ENCODE data around the gene NEK7. TPM values are rescaled to one million over a fixed set of nuclear protein-coding genes. Genes with fewer than 3 reads are reported as not detected.
A peak's percentile ranks its signal among the peaks of the same experiment; 100 is the strongest.
"Not testable (repeated sequence)": the region's sequence is repeated elsewhere in the genome, so short reads cannot be mapped to it uniquely, and the experiment has no call there.

Gene NEK7
- polyA plus RNA-seq, 10 donors = 33.6 to 50.2 (median 39.6) TPM

DNA sequence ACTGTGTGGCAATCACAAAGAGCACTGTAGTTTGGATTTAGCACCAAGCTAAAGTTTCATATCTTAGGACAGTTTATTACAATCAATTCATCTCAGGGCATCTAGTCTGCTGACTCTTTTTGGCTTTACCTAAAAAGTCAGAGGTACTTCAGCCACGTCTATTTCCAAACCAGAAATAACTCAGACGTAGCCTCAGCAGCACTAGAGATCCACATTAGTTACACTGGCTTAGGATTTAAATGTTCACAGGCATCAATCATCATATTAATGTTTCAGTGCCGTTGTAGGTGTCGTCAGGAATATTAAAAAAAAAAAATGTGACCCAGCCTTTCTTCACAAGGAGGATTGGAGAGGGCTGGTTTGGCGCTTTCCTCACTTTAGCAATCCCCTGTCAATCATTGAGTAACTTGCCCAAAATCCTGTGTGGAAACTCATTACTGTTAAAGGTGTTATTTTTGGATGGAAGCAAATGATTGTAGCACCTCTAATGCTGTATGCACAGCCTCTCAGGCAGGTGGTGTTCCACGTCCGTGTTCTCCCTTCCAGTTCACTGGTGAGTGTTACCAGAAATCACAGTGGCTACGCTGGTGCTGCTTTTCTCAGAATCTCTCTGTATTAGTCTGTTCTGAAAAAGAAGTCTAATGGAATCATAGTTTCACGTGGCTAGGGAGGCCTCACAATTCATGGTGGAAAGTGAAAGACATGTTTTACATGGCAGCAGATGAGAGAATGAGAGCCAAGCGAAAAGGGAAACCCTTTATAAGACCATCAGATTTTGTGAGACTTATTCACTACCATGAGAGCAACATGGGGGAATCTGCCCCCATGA lies 45.4 kb downstream of the NEK7 start:
- DNase-seq = no peak

DNA sequence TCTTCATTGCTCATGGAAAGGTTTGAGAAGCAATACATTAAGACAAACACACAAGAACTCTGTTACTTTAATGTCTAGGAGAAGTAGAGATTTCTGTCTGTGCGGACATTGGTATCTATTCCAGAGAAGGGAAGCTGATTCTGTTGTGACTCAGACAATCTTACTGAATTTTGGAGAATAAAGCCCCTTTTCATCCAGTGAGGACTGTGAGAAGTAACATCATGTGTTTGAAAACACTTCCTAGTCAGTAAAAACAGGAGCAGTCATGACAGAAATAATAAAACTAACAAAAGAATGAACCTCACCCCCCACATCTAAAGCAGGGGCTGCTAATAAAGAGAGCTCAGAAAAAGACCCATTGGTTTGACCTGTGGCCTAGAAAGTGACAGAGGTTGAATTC lies 46.6 kb downstream of the NEK7 start:
- DNase-seq = no peak

DNA sequence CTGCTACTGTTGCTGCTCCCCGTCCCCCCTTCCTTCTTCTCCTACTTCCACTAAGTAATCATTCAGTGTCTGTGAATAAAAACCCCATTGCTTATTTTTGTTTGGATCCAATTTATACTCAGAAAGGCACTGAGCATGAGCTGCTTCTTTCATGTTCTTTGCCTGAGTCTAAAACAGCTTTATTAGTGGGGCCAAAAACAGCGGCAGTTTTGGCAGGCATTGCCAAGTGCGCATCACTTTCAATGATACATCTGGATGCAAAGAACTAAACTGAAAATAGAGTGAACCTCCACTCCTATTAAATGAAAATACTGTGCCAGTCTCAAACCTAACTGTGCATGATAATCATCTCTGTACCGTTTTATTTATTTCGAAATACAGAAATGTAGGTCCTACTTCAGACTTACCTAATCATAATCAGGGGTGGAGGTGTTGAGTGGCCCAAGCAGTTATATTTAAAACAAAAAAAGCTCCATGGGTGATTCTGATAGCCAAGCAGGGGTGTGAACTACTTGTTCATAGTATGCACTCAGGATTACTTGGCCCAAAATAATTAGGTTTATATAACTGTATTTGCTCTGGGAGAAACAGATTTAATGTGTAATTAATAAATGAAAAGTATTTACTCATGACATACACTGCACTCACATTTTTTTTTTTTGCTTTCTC lies 48.4 kb downstream of the NEK7 start:
- peak in 2 of 3 donors; percentile 29 to 64 for DNase-seq

DNA sequence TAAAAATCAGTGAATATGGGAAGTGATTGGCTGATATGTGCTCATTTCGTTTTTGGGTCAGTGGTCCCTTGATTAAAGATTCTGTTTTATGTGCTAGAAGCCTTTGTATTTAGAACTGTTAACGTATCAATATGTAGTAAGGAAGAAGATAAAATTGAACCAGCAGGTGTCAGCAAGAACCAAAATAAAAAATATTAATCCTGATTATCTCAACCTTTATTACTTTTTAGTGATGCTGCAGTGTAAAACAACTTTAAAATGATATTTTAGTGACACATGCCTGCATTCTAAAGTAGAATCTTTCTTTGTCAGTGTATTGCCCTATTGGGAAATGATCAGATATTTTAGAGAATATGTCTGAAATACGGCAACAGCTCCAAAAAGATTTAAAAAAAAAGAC lies 49.5 kb downstream of the NEK7 start:
- no peak for DNase-seq

DNA sequence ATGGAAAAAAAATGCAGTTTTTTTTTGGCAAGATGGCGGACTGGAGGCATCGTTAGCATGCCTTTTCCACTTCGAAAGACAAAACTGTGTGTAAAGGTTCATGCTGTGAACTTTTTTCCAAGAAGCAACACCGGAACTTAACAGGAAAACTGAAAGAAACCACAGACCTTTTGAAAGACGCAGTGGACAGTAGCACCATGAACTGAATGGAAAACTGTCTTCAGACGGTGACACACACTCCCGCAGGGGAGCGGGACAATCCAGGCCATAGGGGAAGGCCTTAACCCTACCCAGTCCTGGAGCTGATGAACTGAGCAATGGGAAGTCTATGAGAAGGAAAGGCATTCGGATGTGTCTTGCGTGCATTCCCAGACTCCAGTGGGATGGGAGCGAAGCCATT lies 54.9 kb downstream of the NEK7 start:
- DNase-seq = no peak

DNA sequence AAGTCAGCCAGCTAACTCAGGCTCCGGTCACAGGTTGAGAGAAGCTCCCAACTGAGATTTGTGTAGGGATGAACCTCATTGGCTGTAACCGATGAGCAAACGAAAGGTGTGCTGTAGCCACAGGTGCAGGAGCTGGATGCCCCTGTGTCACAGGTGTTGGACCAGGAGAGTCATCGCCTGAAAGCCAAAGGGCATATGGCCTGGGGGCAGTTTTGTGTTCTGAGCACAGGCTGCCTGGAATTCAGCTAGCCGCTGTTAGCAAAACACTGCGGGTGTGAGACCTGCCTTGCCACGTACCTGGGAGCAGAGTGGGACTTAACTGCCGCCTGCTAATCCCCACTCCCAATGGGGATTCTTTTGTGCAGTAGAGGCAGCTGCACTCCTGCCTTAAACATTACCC lies 55.3 kb downstream of the NEK7 start:
- no peak for DNase-seq

DNA sequence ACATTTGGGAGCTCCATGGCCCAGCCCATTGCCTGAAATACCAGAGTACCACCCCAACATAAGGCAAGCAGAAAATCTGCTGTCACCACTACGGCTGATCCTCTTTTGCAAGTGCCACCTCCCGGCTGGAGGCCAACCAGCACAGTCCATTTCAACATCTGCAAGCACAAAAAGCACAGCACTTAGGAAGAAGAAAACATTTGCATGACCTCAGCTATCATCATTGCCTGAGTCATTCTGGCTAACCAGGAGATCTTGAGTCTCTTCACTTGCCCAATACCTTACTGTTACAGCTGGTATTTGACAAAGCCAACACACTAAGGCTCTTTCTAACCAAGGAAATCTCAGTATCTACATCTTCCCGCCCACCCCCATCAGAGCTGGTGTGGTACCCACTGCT lies 55.9 kb downstream of the NEK7 start:
- peak in 1 of 3 donors; percentile 38 for DNase-seq

DNA sequence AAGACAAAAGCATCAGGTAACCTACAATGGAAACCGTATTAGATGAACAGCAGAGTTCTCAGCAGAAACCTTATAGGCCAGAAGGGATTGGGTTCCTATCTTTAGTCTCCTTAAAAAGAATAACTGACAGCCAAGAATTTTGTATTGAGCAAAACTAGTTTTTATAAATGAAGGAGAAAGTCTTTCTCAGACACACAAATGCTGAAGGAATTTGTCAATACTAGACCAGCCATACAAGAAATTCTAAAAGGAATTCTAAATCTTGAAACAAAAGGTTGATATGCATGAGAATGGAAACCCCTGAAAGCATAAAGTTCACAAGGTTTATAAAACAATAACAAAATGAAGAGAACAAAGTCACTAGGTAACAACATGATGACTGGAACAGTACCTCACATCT lies 58.1 kb downstream of the NEK7 start:
- DNase-seq = no peak

DNA sequence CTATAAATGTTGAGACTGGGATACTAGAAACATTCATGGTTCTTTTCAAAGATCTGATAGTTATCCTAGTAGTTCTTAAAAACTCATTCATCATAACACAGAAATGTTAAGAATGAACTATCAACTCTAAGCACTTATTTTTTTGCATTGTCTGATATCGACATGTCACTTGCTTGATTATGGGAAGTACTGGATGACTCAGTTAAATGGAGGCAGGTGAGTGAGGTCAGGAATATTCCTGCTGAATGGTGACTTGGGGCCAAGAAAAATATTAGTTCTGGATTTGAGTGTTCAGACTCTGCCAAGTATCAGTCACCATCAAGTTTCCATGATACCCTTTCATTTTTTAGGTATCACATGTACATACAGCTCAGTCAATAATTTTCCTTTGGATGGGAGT lies 63.6 kb downstream of the NEK7 start:
- peak in 1 of 3 donors; percentile 61 for DNase-seq

DNA sequence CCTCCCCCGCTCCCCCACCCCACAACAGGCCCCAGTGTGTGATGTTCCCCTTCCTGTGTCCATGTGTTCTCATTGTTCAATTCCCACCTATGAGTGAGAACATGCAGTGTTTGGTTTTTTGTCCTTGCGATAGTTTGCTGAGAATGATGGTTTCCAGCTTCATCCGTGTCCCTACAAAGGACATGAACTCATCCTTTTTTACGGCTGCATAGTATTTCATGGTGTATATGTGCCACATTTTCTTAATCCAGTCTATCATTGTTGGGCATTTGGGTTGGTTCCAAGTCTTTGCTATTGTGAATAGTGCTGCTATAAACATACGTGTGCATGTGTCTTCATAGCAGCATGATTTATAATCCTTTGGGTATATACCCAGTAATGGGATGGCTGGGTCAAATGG lies 70.2 kb downstream of the NEK7 start:
- DNase-seq = not testable (repeated sequence)

DNA sequence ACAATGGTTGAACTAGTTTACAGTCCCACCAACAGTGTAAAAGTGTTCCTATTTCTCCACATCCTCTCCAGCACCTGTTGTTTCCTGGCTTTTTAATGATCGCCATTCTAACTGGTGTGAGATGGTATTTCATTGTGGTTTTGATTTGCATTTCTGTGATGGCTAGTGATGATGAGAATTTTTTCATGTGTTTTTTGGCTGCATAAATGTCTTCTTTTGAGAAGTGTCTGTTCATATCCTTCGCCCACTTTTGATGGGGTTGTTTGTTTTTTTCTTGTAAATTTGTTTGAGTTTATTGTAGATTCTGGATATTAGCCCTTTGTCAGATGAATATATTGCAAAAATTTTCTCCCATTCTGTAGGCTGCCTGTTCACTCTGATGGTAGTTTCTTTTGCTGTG lies 70.7 kb downstream of the NEK7 start:
- not testable (repeated sequence) for DNase-seq

DNA sequence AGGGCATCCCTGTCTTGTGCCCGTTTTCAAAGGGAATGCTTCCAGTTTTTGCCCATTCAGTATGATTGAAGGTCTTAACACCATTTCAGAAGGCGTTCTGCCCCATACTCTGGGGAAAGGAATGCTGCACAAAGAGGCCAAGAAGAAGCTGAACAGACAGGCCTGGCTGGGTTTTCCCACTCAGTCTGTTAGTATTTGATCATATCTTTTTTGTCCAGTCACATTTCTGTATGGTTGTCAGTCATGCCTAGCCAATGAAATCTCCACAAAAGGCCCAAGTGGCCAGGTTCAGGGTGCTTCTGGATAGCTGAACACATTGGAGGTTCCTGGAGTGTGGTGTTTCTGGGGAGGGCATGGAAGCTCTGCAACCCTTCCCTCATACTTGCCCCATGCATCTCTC lies 72.1 kb downstream of the NEK7 start:
- DNase-seq = no peak

DNA sequence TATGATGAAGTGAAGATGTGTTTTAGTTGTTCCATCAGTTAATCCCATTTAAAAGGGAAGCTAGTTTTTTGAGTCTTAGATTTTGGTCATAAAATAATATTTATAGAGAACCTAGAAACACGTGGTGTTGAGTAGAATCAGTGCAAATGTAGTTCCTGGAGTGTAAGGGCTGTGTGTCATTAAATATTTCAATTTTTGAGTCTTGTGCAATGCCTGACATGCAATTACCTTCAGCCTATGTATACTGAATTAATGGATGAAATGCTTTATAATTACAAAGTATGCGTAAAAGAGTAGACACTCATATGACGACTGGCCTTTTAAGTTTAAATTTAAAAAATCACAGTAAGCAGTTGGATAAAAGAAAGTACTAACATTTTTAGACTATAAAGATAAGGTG lies 75.0 kb downstream of the NEK7 start:
- no peak for DNase-seq

DNA sequence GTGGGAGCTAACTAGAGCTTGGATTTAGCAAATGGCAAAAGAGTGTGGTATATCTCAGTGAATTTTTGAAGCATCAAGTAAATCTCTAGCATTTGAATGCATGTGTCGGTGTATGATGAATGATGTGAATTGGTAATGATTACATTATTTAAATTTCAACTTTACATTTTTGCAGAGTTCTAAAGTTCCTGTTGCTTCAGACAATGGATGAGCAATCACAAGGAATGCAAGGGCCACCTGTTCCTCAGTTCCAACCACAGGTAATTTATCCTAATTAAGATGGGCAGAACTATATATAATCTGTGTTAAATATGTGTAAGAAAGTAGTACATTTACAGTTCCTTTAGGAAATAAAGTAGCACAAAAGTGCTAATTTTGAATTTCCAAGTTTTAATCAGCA lies 75.6 kb downstream of the NEK7 start:
- DNase-seq = no peak

DNA sequence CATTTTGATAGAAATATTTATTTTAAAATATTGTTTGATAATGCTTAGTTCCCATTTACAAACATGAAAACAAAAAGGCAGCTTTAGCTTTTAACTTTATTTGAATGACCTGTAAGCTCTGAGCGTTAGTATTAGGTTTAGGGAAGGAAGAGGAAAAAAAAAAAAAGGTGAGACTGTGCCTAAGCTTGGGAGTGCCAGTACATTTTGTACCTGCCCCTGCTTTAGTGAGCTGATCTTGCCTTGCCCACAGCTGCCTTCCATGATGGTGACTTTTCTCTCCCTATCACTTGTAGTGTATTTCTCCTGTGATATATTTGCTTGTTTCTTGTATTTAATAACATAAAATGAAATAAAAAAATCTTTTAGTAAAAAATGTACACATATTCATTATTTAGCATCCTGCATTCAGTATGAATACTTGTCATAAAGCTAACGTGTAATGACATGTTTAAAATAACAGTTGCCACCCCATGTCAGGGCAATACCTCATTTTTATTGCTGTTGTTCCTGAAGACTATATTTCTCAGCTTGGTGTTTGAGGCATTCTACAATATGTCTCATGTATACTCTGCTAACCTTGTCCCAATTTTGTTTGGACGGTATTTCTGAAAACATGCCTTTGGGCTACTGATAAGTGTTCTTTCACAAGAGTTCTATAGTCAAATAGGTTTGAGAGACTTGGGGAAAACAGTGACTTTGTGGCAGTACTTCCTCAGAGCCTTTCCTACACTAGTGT lies 76.3 kb downstream of the NEK7 start:
- no peak for DNase-seq

DNA sequence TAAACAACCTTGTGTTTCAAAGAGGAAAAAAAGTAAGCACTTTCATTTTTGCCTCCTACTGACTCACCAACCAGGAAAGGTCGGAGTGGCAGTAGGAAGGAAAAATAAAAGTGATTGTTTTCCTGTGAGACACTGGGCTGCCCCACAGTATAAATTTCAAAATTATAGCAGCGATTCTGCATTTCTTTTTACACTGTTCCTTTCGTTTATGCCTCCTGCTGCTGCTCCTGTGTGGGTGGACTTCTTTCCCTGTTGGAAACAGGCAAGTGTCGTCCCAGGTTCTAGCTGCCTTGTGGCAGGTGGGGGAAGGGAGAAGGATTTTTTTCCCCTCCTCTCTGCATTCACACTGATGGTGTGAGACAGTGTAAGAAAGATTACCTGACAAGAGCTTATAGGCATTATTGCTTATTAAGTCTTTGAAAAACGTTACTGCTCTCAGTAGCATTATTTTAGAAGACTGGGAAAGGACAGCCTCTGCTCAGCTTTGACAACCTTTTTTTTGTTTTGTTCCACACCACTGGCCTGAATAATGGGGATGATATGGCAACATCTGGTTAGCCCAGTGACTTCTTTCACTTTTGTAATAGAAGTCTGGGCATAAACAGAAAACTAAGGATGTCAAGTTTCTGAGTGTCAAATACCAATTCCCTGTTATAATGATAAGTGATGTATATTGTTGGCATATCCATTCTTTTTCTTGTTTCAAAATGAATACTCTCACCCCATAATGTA lies 77.9 kb downstream of the NEK7 start:
- no peak for DNase-seq

DNA sequence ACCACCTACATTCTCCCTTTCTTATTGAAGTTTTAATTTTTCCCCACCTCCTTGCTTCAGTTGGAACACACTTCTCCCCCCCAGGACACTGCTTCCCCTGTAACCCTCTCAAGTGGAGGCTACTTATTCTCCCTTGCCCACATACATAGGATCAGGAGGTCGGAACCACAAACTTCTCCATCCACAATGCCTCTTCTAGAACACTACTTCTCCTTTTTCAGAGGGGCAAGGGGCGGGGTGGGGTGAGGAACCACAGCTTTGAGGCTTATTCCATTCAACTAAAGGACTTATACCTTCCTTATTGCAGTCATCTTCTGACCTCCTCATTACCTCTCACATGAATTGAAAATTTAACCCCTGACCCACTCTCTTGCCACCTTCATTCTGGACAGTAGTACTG lies 81.3 kb downstream of the NEK7 start:
- DNase-seq = peak in 1 of 3 donors; percentile 24

DNA sequence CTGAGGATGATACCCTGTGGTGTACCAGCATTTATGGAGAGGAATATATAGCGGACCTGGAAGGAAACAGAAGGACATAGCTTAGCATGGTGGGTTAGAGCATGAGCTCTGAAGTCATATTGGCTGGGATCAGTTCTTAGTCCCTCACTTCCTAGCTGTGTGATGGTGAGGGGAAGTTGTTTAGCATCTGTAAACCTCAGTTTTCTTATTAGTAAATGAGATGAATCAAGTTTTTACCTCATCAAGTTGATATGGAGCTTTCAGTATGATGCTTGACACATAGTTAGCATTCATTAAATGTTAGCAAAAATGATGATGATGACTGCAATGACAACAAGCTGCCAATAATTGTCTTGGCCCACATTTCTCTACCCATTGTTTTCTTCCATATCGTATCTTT lies 84.8 kb downstream of the NEK7 start:
- no peak for DNase-seq

DNA sequence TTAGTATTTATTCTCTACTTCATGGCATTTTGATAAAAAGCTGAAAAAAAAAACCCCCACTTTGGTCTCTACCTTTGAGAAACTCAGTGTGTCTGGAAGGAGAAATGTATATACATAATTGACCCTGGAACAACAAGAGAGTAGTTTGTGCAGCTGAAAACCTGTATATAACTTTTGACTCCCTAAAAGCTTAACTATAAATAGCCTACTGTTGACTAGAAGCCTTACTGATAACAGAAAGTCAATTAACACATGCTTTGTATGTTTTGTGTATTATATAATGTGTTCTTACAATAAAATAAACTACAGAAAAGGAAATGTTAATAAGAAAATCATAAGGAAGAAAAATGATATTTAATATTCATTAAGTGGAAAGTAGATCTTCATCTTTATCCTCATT lies 88.0 kb downstream of the NEK7 start:
- no peak for DNase-seq

DNA sequence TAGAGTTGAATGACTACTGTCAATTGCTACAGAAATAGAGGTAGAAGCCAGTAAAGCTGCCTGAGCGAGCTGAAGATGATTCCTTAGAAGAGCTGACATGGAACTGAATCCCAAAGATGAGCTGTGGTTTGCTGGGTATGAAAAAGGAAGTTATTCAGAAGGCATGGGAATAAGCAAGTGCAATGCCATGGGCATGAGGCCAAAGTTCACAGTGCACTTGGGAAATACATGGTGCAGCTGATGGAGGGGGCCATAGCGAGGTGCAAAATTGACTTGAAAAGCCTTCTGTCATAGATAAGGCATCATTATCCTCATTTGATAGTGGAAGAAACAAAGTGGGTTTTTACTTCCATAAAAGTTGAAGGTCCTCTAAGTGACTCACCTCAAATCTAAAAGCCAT lies 88.6 kb downstream of the NEK7 start:
- DNase-seq = no peak

DNA sequence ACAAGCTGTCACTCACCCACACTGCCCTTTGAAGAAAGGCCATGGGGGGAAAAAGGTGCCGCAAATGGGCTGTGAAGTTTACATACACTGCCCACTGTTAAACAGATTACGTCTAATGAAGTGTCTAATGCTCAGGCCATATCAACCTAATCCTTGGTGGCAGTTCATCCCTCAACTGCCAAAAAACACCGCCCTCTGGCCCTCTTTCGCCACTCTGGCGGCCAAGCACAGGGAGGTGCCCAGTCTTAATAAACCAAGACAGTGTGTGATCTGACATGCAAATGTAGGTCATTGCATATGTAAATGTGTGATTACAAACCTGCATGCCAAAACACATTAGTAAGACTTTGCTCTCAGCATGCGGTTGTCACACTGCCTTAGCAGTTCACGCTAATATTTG lies 89.5 kb downstream of the NEK7 start:
- DNase-seq = no peak

DNA sequence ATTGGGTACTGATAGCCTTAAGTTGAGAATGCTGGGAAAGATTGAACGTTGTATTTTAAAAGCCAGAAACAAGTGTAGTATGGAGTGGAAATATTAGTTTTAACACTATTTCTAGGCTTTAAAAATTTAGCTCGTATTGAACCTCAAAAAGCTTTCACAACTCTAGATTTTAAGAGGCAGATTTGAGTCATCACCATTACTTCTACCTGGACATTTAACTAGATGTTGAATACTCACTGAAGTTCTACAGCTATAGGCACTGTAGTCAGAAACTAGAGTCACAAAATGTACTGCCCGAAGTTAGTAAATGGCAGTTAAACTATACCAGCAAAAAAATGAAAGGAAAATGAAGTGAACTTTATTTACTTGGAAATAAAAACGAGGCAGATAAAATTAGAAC lies 96.5 kb downstream of the NEK7 start:
- DNase-seq = no peak

All from muscle of back (tissue), 11 donors.